K562 (cell line): ENCODE measurements around the gene CREB5. TPM values are rescaled to one million over a fixed set of nuclear protein-coding genes. Genes with fewer than 3 reads are reported as not detected.

Experiments used
- ATAC-seq: fragments of 200-7000 bp; cut with Tn5 transposase; 3 replicates; pipeline ENCODE4 v1.9.1; 2020; ENCODE audit warnings: moderate library complexity
- BruUV-seq: library from RNA; stranded (reverse); fragments of 400-500 nt; replicated peaks from 2 replicates; lab custom pipeline; 2021; lab: Mats Ljungman, UMichigan
- CTCF ChIA-PET: fragments of 300-600 bp; formaldehyde crosslinking; extraction: SDS; loops from one replicate; lab custom pipeline; 2021; ENCODE audit warnings: low intra/inter-chr PET ratio; lab: Yijun Ruan, JAX
- POLR2A ChIA-PET: fragments of 300-600, 350-650 bp; sonication (Branson Sonifier 250); formaldehyde crosslinking; extraction: SDS; loops from one replicate; lab custom pipeline; 2021; ENCODE audit warnings: antibody characterized with exemption, inconsistent platforms; lab: Yijun Ruan, JAX
- DNase-seq, 4 experiments: peaks; one replicate each; pipeline versions ENCODE4 v3.0.0 to v3.0.0-alpha.2; 2011 to 2018; ENCODE audit warnings: low spot score in 3 of 4, mixed read lengths in 3 of 4; ENCODE audit errors: extremely low read depth in 1 of 4
- FAIRE-seq: peaks from 2 replicates; lab custom pipeline; 2011; peaks lifted over from hg19 to GRCh38; lab: Jason Lieb, UNC
- H2AFZ ChIP-seq: 2 replicates; pipeline ENCODE4 v1.6.0; 2011; ENCODE audit warnings: low read depth, low read length, control low read depth, inconsistent platforms
- H3K27ac ChIP-seq: fragments of 200-600 bp; 3 replicates; pipeline ENCODE4 v1.8.0; 2011; ENCODE audit warnings: low read depth, mild to moderate bottlenecking, control low read depth, inconsistent platforms, low read length, moderate library complexity, mixed read lengths; ENCODE audit errors: extremely low read depth
- H3K27me3 ChIP-seq, 2 experiments: fragments of 300-600 bp in 1 of 2; 2 replicates in 1 of 2; 3 replicates in 1 of 2; pipeline versions ENCODE4 v1.6.0 to v1.8.0; 2011; ENCODE audit warnings: inconsistent platforms in 2 of 2, low read length in 2 of 2, mild to moderate bottlenecking in 1 of 2, mixed read lengths in 1 of 2, moderate library complexity in 1 of 2; ENCODE audit not compliant: control insufficient read depth in 2 of 2, insufficient read depth in 2 of 2
- H3K36me3 ChIP-seq: fragments of 300-600 bp; 3 replicates; pipeline ENCODE4 v1.8.0; 2011; ENCODE audit warnings: mild to moderate bottlenecking, low read length, inconsistent platforms; ENCODE audit not compliant: control insufficient read depth, insufficient read depth
- H3K4me1 ChIP-seq, 2 experiments: fragments of 200-600 bp in 1 of 2; replicated peaks in 1 of 2; 2 replicates in 1 of 2; 3 replicates in 1 of 2; pipeline versions ENCODE4 v1.5.1 to v1.8.0; 2011; ENCODE audit warnings: inconsistent platforms in 2 of 2, low read length in 2 of 2, mild to moderate bottlenecking in 1 of 2, mixed read lengths in 1 of 2, moderate library complexity in 1 of 2; ENCODE audit not compliant: control insufficient read depth in 2 of 2, insufficient read depth in 2 of 2
- H3K4me2 ChIP-seq: 2 replicates; pipeline ENCODE4 v1.6.1; 2011; ENCODE audit warnings: low read length, control low read depth, inconsistent platforms, mixed read lengths; ENCODE audit not compliant: insufficient read depth
- H3K4me3 ChIP-seq: fragments of 200-600 bp; sonication (generic), shearing (Covaris generic); 2 replicates; pipeline ENCODE4 v1.5.1; 2016; ENCODE audit warnings: control low read depth, inconsistent platforms
- H3K79me2 ChIP-seq: fragments of 200-600 bp; 3 replicates; pipeline ENCODE4 v1.8.0; 2011; ENCODE audit warnings: low read length, inconsistent platforms; ENCODE audit not compliant: control insufficient read depth, insufficient read depth
- H3K9ac ChIP-seq, 2 experiments: 2 replicates each; pipeline versions ENCODE4 v1.6.0 to v1.6.1; 2011; ENCODE audit warnings: low read depth in 2 of 2, low read length in 2 of 2, control low read depth in 1 of 2, inconsistent platforms in 1 of 2, mild to moderate bottlenecking in 1 of 2, mixed read lengths in 1 of 2; ENCODE audit not compliant: insufficient read depth in 1 of 2
- H3K9me1 ChIP-seq: one replicate; pipeline ENCODE4 v1.6.0; 2011; ENCODE audit warnings: inconsistent platforms, mild to moderate bottlenecking, low read length, moderate library complexity; ENCODE audit not compliant: control insufficient read depth, insufficient read depth
- H3K9me3 ChIP-seq: replicated peaks from 2 replicates; pipeline ENCODE4 v1.5.1; 2011; ENCODE audit warnings: low read depth, low read length, inconsistent platforms; ENCODE audit not compliant: control insufficient read depth, insufficient read depth
- H4K20me1 ChIP-seq: replicated peaks from 2 replicates; pipeline ENCODE4 v1.6.1; 2011; ENCODE audit warnings: low read length, inconsistent platforms, mixed read lengths; ENCODE audit not compliant: control insufficient read depth, insufficient read depth
- CGGBP1 ChIP-seq: fragments of 250-450 bp; sonication (Bioruptor Pico); IDR thresholded peaks from 2 replicates; pipeline ENCODE4 v1.9.0; 2021; ENCODE audit warnings: mild to moderate bottlenecking
- COPS2 ChIP-seq: fragments of 450-650 bp; conservative IDR thresholded peaks from 2 replicates; pipeline ENCODE4 v1.6.1; 2016; ENCODE audit warnings: mild to moderate bottlenecking, moderate library complexity
- SMAD2 ChIP-seq: fragments of 150-350 bp; IDR thresholded peaks from 2 replicates; pipeline ENCODE4 v1.6.1; 2014; ENCODE audit warnings: low read depth, mild to moderate bottlenecking, low read length
- XRCC5 ChIP-seq: fragments of 200-400 bp; formaldehyde crosslinking; IDR thresholded peaks from 2 replicates; pipeline ENCODE4 v1.6.1; 2017; ENCODE audit warnings: low read depth, mild to moderate bottlenecking, low read length
- WGBS: fragments of 100-300 bp; shearing (Covaris generic); methylation state at CpG from one replicate; pipeline ENCODE4 v1.1.6; 2016; ENCODE audit warnings: low coverage, mixed read lengths; ENCODE audit not compliant: insufficient coverage; ENCODE audit errors: missing lambda C conversion rate; 5-methylcytosine and 5-hydroxymethylcytosine counted together
- in situ Hi-C: fragments of 300-500 bp; cut with MboI; formaldehyde crosslinking; loops from 4 replicates; pipeline ENCODE4 v1.15.0; 2018; ENCODE audit warnings: inconsistent platforms, mixed read lengths
- intact Hi-C: fragments of 100-400 bp; cut with micrococcal nuclease; formaldehyde crosslinking; loops from 2 replicates; pipeline ENCODE4 v1.14.2; 2022
- polyA plus RNA-seq, 8 experiments: library from polyadenylated mRNA; depleted of rRNA in 4 of 8; stranded (reverse) in 5 of 8; unstranded in 3 of 8; fragments of >200 nt; fragmentation: Nextera tagmentation in 2 of 8; fragmentation: Illumina TruSeq in 1 of 8; extraction: Ambion mirVana in 2 of 8; extraction: Trizol in 1 of 8; gene quantifications; 2 replicates each; pipeline versions ENCODE4 v1.2.1 to v1.2.3, GENCODE V29; 2011 to 2014; ENCODE audit warnings: inconsistent platforms in 1 of 8, missing spikeins in 1 of 8
- total RNA-seq, 7 experiments: library from RNA; depleted of rRNA in 6 of 7; stranded (reverse); fragments of >200 nt in 6 of 7; fragmentation: Illumina TruSeq in 2 of 7; extraction: Trizol in 2 of 7; gene quantifications; 2 replicates each; pipeline versions ENCODE4 v1.2.1 to v1.2.3, GENCODE V29; 2011 to 2021; ENCODE audit warnings: low replicate concordance in 1 of 7
- TF ChIP-seq, protein P1 (sequence below), 3 experiments: IDR thresholded peaks in 2 of 3; conservative IDR thresholded peaks in 1 of 3; 2 replicates each; pipeline ENCODE4 v1.5.1; 2011 to 2012; ENCODE audit warnings: low read length in 3 of 3, mild to moderate bottlenecking in 3 of 3, control low read depth in 2 of 3, improper control_type of control experiment in 1 of 3, inconsistent platforms in 1 of 3, low read depth in 1 of 3, mixed read lengths in 1 of 3, moderate library complexity in 1 of 3; ENCODE audit not compliant: insufficient read depth in 2 of 3

Gene CREB5
- total and polyA plus RNA-seq, 9 of the 15 experiments (the other 6 are each of a cell fraction or from before 2014, with no cell fraction given) = 0.33 to 6.4 (median 1.8) TPM

DNA sequence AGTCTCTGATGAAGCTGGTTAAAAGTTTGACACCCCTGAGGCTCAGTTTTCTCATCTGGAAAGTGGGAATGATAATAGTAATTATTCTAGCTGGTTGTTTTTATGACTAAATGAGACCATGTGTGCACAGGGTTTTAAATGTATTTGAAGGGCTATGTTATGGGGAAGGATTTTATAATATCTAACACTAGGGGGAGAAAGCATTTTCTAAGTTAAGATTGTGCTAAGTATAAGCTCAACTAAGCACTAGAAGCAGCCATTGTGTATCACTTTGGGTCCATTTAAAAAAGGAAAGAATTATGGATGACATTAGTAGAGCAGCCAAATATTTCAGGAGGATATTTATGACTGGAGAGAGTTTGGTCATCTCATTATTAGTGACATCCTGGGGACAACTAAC is 49.5 kb upstream of the CREB5 start (continued):
- no peak for TF ChIP-seq SMAD2
- TF ChIP-seq COPS2 = no peak
- no peak for TF ChIP-seq CGGBP1 (CRISPR knock-in tag)

DNA sequence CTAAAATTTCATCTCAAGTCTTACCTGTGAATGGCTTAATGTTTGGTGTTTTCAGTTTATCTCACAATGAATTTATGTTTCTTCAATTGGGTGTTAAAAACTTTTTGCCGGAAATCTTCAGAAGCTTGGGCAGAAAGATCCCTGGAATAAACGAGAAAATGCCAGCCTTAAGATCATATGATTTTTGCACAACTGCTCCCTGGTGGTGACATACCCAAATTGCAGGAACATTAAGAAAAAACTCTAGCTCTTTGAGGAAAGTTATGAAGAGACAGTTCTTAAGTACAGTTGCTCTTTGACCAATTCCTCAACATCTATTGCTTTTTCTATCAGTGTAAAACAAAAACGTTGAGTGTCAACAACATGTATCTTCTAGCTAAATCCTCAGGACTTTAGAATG is 48.2 kb upstream of the CREB5 start:
- H3K79me2 ChIP-seq = no peaks in the 10 kb centered on the region
- in situ Hi-C loops (no loop called here), intact Hi-C loops (no loop called here)
- H3K9me3 ChIP-seq = no peaks in the 10 kb centered on the region
- H3K4me2 ChIP-seq = no peak overlapping the region
- no peaks in the 10 kb centered on the region for H3K36me3 ChIP-seq
- H4K20me1 ChIP-seq = no peaks in the 10 kb centered on the region
- H3K27ac ChIP-seq = no peak overlapping the region
- DNase-seq (peak in 3 of 4 experiments; percentile 2 to 23 (median 19)), ATAC-seq (no peak), FAIRE-seq (no peak)
- no peak overlapping the region for H2AFZ ChIP-seq
- no peak overlapping the region for H3K9ac ChIP-seq
- H3K4me3 ChIP-seq = no peak overlapping the region
- no peaks in the 10 kb centered on the region for H3K9me1 ChIP-seq
- WGBS = 2% methylated on average over 3 of the region's 3 CpGs
- POLR2A ChIA-PET = interaction anchor here (0.6 kb wide), 1 partner anchor 33 kb away, joined by 3 read pairs; no protein-coding TSS in a partner anchor
- no peak for TF ChIP-seq XRCC5
- TF ChIP-seq, protein P1, sequence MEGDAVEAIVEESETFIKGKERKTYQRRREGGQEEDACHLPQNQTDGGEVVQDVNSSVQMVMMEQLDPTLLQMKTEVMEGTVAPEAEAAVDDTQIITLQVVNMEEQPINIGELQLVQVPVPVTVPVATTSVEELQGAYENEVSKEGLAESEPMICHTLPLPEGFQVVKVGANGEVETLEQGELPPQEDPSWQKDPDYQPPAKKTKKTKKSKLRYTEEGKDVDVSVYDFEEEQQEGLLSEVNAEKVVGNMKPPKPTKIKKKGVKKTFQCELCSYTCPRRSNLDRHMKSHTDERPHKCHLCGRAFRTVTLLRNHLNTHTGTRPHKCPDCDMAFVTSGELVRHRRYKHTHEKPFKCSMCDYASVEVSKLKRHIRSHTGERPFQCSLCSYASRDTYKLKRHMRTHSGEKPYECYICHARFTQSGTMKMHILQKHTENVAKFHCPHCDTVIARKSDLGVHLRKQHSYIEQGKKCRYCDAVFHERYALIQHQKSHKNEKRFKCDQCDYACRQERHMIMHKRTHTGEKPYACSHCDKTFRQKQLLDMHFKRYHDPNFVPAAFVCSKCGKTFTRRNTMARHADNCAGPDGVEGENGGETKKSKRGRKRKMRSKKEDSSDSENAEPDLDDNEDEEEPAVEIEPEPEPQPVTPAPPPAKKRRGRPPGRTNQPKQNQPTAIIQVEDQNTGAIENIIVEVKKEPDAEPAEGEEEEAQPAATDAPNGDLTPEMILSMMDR (IDR thresholded peaks at IDR 0.05 in 2 of 3, conservative IDR thresholded peaks at IDR 0.05 in 1 of 3; ENCODE audit: insufficient read depth in 2 of 3, low read depth in 1 of 3, low read length in 3 of 3) = peak in 2 of 3 experiments; percentile 19 to 28; a peak in 1 of 6 replicates
- no TSS peak for BruUV-seq
- no peaks in the 10 kb centered on the region for H3K27me3 ChIP-seq
- CTCF ChIA-PET = no interaction called here
- H3K4me1 ChIP-seq = no peaks in the 10 kb centered on the region
